GM21825 (cell line): ENCODE data around the gene CRYBA1.
"Not testable (repeated sequence)": the region's sequence is repeated elsewhere in the genome, so short reads cannot be mapped to it uniquely, and the experiment has no call there.

Source experiments
- ATAC-seq: cut with Tn5 transposase; IDR thresholded peaks from one replicate; pipeline ENCODE4 v1.9.1; 2021; ENCODE audit warnings: mild to moderate bottlenecking, moderate library complexity; ENCODE audit not compliant: unreplicated experiment

The CRYBA1 gene, protein sequence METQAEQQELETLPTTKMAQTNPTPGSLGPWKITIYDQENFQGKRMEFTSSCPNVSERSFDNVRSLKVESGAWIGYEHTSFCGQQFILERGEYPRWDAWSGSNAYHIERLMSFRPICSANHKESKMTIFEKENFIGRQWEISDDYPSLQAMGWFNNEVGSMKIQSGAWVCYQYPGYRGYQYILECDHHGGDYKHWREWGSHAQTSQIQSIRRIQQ

GRCh38 chr17:29246628-29247027, at the start of gene CRYBA1:
CRYBA1 (plus strand) TSS chr17:29246859; CDS start chr17:29246864, 5 bp downstream.
- no peak for ATAC-seq

GRCh38 chr17:29197516-29198272, 49.0 kb upstream of the CRYBA1 start:
- no peak for ATAC-seq

DNA sequence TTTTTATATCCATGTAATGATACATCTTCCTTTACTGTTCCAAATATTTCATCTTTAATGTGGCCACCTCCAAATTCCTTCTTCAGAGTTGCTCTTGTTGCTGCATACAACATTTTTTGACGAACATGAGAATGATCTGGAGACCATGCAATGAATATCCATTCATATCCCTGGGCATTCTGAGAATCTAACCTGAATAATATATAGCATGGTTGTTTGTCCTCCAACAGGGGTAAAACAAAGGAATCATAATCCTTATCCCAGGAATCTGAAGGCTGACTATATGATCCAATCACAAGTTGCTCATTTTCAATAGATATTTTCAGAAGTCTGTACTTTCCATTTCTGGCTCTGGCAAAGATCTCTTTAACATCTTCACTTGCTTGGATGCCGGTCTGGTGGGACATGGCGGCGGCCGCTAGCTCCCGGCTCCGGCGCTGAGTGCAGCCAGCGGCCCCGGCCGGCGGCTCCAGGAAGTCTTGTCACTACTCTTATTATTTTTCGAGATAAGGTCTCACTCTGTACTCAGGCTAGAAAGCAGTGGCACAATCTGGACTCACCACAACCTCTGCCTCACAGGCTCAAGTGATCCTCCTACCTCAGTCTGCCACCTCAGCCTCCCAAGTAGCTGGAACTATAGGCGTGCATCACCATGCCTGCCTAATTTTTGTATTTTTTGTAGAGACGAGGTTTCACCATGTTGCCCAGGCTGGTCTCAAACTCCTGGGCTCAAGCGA, 42.4 kb upstream of the CRYBA1 start:
- not testable (repeated sequence) for ATAC-seq

- ATAC-seq: no peak
Measured at GRCh38 chr17:29205047-29205446, 41.6 kb upstream of the CRYBA1 start.

DNA sequence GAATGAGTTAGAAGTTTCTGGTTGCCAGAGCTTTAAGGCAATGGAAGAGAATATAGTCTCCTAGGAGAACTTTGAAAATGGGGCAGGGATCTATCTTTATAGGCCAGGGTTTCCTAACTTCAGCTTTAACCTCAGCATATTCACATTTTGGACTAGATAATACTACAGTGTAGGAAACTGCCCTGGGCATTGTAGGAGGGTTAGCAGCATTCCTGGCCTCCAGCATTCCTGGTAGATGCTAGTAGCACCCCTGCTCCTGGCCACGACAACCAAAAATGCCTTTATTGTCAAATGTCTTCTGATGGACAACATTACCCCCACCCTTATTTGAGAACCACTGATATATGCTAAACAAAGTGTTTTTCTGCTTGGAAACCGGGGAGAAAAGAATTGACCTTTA, 38.7 kb upstream of the CRYBA1 start:
- no peak for ATAC-seq

DNA sequence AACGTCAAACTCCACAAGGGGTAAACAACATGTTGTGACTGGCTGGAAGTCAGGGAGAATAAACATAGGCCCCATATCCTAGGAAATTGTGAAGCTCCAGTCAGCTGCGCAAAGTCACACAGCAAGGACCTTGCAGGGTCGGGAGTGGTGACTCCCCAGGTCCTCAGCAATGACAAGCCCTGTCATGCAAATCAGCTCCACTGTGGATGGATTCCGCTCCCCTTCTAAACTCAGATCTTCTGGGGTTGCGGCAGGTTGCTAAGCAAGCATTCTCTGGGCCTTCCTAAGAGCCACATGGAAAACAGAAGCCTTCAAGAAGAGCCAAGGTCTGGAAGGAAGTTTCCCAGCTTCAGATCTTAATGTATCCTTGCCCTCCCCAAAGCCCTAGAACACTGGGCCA, 37.6 kb upstream of the CRYBA1 start:
- ATAC-seq: no peak

DNA sequence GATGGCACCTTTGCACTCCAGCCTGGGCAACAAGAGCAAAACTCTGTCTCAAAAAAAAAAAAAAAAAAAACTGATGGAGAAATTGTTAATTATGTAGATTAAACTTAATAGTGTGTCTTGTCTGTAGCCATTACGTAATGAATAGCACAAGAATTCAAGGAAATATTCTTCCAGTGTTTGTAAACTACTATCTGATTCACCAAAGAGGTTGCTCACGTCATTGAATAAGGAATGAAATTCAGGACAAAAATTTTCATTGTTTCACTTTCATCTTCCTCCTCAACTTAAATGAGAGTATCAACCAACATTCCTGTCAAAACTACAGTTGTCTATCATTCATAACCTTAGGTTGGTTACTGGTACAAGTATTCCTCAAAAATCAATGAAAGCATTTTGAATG, 35.8 kb upstream of the CRYBA1 start:
- no peak for ATAC-seq

DNA sequence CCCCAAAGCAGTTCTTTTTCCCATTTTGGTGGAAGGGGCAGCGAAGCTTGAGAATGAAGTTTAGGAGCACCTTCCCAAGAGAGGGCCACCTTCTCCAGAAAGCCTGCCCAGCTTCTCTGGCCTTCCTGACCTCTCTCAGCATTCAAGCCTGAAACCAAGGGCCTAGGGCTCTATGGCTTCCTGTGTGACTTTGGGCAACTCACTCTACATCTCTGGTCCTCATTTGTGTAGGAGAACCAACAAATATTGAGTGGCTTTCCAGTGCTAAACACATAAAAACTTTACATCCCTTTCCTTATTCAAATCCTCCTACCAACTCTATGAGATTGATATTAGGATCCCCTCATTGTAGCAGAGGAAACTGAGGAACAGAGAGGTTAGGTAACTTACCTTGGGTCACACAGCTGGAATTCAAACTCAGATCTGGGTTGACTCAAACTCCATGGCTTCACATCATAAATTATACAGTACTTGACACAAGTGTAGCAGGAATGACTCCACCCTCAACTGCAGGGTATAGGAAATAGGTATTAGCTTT, 34.5 kb upstream of the CRYBA1 start:
- ATAC-seq: no peak

- no peak for ATAC-seq
Measured at GRCh38 chr17:29212681-29213121, 34.0 kb upstream of the CRYBA1 start.

DNA sequence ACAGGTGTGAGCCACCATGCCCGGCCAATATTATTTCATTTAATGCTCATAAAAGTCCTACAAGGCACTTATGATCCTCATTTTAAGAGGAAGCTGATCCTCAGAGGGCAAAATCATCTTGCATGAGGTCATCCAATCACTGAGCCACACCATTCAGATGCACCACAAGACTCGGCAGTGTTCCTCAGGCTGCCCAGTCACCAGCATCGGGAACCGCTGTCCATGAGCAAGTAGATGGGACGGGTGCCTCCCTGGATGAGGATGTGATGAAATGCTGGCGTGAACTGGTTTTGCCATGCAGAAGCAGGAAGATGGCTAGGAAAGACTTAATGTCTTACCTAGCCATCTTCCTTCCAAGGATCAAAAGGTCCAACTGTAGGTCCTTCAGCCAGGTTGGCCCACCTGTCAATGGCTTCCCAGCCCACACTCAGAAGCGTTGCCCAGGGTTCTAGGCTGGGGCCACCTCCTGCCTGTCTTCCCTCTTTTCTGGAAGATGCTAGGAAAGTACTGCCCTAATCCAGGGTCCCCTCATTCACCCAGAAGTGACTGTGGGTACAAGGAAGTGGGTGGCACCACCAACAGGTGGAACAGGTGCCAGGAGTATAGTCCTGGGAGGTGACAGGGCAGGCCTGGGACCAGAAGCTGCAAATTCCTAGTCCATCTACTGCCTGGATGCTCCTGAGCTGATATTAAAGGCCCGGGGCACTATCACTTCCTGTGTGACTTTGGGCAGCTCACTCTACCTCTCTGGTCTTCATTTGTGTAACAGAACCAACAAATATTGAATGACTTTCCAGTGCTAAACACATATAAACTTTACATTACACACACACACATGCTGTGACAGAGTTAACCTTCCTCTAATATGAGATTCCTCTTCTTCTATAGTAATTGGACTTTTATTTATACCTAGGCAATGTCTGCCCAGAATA, 32.2 kb upstream of the CRYBA1 start:
- ATAC-seq: no peak

DNA sequence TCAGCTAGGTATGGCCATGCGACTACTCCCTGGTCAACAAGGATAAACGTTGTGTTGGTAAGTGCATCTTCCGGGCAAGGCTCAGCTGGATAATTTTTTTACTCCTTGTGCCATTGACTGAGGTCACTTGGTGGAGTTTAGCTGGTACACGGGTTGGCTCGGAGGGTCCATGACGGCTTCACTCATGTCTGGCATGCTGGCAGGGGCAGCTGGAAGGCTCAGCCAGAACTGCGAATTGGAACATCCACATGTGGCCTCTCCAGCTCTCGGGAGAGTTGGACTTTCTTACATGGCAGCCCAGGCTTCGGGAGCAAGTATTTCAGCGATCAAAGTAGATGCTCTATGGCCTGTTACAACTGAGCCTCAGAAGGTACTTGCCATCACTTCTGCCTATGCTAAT, 31.5 kb upstream of the CRYBA1 start:
- no peak for ATAC-seq

- ATAC-seq: no peak
Measured at GRCh38 chr17:29215717-29216116, 30.9 kb upstream of the CRYBA1 start.

- no peak for ATAC-seq
Measured at GRCh38 chr17:29216181-29216580, 30.5 kb upstream of the CRYBA1 start.

- no peak for ATAC-seq
Measured at GRCh38 chr17:29216856-29217255, 29.8 kb upstream of the CRYBA1 start.

DNA sequence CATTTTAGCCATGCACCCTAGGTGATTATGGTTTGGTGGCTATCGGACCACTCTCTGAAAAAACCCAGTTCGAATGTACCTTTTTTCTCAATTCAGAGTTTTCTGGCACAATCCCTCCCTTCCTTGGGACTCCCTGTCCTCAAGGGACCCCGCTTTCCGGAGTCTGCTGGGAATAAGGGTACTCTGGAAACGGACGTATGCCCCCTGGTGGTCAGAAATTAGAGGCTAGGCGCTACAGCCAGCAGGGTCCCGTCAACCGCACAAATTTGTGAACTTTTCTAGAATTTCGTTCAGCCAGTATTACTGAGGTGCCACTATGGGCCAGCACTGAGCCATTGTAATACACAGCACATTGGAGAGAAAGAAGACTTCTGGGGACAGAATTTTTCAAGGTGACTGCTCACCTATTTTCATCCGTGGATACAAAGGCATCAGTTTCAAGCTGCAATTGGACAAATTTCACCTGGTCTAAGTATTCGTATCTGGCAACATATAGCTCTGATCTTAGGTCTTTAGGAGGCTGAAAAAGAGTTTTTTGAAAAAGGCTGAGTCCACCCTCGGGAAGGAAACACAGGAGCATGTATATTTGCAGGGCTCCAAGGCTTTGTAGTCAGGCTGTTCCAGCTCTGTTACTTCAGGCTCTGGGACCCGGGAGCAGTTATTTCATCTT, 27.1 kb upstream of the CRYBA1 start:
- no peak for ATAC-seq

DNA sequence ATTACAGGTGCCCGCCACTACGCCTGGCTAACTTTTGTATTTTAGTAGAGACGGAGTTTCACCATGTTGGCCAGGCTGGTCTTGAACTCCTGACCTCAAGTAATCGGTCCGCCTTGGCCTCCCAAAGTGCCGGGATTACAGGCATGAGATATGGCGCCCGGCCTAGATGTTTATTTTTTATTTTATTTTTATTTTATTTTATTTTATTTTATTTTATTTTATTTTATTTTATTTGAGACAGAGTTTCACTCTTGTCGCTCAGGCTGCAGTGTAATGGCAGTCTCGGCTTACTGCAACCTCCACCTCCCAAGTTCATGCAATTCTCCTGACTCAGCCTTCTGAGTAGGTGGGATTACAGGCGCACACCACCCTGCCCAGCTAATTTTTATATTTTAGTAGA, 25.3 kb upstream of the CRYBA1 start:
- ATAC-seq: not testable (repeated sequence)

- no peak for ATAC-seq
Measured at GRCh38 chr17:29225396-29225795, 21.3 kb upstream of the CRYBA1 start.

DNA sequence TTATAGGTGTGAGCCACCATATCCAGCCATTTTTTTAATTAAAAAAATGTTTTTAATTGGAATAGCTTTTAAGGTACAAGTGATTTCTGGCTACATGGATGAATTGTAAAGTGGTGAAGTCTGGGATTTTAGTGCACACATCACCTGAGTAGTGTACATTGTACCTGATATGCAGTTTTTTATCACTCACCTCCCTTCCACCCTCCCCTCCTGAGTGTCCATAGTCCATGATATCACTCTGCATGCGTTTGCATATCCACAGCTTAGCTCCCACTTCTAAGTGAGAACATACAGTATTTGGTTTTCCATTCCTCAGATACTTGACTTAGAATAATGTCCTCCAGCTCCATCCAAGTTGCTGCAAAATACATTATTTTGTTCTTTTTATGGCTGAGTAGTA, 13.4 kb upstream of the CRYBA1 start:
- ATAC-seq: no peak

DNA sequence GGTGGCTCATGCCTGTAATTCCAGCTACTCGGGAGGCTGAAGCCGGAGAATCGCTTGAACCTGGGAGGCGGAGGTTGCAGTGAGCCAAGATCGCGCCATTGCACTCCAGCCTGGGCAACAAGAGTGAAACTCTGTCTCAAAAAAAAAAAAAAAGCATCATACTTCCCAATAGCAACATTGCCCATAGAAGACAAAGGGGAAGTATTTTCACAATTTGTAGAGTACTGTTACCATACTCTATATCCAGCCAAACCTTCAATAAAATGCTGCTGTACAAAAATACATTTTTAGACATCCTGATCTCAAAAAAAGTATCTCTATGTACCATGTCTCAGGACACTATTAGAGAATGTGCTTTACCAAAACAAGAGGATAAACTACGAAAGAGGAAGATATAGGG, 11.7 kb upstream of the CRYBA1 start:
- not testable (repeated sequence) for ATAC-seq

GRCh38 chr17:29235904-29236303, 10.8 kb upstream of the CRYBA1 start:
- no peak for ATAC-seq
